Activated effector memory CD4-positive, alpha-beta T cell treated with anti-CD3 and anti-CD28 coated beads, Interleukin-2, amount 50 U/mL, for 16 hours (primary cell): ENCODE measurements around the gene RBMXL2.

ENCODE experiments used
- DNase-seq: peaks from one replicate; pipeline ENCODE4 v3.0.0-alpha.2; 2020

Gene RBMXL2

DNA sequence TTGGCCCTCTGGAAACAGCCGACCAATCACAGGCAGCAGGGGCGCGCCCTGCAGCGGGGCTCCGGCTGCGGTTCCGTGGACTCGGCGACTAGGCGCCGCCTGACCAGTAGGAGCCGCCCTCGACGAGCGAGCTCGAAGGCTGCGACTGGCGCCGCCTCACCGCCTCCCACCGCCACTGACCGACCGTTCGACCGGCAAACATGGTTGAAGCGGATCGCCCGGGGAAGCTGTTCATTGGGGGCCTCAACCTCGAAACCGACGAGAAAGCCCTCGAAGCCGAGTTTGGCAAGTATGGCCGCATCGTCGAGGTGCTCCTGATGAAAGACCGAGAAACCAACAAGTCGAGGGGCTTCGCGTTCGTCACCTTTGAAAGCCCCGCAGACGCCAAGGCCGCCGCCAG is at the start of gene RBMXL2:
Gene RBMXL2, plus strand, starts transcription at position 78 of the 400 bp plus-strand sequence. Its CDS starts 123 bp downstream, at position 201.
- DNase-seq = no peak

DNA sequence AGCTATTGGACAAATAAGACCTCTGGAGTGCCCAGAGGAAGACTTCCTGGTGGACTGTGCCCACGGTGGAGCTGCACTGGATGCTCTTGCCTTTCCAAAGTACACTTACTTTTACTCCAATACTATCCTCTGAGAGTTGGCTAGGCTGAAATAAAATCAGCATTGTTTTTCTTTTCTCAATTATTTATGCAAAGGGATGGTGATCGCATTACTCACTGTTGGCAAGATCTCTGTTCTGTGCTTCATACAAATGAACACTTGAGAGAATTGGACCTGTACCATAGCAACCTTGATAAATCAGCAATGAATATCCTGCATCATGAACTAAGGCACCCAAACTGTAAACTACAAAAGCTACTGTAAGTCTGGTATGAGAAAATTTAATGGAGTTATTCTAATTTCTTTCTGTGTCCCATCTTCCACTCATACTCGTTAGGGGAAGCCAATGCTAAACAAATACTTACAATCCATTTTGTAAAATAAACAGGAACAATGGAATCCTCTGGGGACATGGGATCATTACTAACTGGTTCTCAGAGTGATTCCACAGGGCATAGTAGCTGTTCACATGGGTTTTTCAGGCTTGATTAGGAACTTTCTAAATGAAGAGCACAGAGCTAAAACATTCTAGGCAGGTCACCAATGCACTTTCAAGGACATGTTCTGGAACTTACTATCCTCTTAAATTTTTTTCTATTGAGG is 42.2 kb upstream of the RBMXL2 start:
- no peak for DNase-seq

DNA sequence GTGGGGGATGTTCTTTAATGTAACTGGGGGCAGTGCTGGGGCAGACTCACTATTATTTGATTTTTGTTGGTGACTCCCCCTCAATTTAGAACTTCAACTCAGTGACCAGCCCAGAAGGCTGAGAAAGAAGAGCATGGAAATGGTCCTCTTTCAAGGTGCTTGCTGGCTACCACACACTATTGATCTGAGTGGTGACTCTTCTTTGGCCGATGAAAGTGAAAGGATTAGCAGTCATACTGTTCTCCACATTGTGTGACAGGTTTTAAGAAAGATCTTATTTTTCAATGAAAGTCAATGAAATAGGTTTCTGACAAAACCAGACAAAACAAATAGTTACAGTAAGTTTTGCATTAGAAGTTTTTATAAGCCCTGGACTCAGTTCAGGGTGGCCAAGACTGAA is 38.6 kb upstream of the RBMXL2 start:
- no peak for DNase-seq

- no peak for DNase-seq
These were observed 31.8 kb upstream of the RBMXL2 start for GRCh38 chr11:7056828-7057513.

DNA sequence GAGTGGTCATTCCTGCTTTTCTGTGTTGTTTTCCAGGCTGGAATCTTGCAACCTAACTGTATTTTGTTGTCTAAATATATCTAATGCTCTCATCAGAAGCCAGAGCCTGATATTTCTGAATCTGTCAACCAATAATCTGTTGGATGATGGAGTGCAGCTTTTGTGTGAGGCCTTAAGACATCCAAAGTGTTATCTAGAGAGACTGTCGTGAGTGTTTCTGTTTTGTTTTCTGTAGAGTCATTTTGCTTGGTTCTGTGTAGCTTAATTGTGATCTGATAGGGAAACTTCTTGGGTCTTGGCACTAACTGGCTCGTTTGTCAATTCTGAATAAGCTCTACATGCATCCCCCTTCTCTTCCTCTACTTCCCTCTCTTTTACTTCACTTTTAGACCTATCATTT is 31.2 kb upstream of the RBMXL2 start:
- DNase-seq = no peak

DNA sequence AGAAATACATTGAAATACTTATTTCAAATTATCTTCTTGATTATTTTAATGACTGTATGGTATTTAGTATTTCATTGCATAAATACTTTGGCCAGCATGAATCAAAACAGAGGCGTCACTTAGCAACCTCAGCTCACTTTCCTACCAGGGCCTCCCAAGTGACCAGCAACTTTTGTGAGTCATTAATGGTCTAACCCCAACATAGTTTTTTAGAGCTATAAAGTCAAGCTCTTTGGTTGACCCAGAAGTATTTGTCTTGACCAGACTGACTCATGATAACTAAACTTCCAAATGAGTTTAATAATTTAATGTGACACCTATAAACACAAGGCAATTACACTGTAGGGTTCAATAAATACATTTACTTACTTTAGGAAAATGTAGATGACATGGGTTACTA is 27.9 kb upstream of the RBMXL2 start:
- DNase-seq = no peak

DNA sequence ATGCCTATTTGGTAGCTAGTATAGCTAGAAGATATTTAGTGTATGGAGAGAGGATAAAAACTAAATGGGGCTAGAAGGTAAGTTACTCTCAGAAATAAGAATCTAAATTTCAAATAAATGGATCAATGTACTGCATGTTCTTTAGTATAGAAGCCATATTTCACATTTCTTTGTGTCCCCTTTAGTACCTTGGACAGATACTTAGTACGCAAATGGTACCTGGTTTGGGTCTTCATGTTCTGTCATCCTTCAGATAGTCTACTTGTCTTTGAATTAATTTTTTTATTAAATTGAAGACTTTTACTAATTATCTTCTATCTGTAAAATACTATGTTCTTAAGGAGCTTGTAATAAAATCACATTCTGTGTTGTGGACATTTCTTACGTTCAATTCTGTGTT is 26.3 kb upstream of the RBMXL2 start:
- no peak for DNase-seq

DNA sequence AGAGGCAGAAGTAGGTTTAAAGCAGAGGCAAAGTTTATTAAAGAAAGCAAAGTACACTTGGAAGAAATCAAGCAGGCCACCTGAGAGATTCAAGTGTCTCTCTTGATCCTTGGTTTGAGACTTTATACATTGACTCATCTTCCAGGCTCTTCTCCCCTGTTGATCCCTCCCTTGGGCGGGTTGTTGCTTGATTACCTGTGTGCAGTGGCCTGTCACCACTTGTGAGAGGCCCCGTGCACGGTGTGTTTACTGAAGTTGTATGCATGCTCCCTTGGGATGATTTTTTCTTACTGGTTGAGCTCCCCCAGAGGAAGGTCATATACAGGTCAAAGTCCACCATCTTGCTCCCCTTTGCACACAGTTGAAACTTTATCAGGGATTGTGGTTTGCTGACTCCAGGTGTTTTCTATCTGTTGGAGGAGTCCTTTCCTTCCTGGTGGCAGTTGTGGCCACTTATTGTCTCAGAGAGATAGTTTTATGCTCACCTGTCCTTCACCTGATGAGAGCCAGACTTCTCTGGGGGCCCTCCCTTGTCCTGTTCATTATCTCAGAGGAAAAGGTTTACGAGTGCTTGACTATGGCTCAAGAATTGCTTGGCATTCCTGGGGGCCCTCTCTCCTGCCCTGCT is 16.3 kb upstream of the RBMXL2 start:
- DNase-seq = no peak

GRCh38 chr11:7077101-7077500 is 11.7 kb upstream of the RBMXL2 start:
- no peak for DNase-seq

DNA sequence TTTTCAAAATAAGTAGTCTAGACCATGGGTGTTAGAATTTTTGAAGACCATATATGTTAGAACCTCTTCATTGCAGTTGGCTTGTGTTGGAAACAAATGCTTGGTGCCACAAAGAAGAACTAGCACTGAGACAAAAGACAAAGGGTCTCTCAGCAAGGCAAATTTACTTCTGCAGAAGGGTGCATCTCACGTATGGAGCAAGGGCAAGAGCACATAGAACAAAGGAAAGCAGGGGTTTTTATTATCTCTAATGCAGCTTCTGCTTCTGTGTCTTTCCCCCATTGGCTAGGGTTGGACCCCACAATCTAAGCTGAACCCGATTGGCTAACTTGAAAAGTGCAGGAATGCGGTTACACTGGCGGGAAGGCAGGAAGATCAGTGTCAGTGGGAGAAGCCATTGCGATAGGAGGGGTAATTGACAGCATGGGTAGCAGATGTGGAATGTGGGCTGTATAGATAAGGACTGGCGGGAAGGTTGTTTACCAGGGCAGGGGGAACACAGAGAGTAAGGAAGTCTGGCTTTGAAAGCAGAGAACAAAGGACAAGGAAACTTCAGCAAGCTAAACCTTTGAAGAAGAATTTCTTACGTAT is 9.2 kb upstream of the RBMXL2 start:
- DNase-seq = no peak

DNA sequence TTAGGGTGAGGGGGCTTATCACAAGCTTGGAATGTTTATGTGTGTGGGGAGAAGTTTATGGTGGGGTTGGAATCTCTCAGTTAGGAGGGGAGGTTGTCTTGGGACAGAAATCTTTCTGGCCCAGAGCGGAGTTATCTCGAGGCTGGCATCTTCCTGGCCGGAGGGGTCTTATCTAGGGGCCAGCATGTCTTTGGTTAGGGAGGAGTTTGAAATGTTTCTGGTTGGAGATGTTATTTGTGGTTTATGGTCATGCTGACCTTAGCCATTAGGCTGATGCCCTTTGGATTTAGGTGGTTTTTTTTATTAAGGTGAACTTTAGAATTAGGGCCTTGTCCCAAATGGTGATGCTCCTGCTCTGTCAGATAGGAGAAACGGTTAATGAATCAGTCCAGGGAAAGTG is 7.9 kb upstream of the RBMXL2 start:
- DNase-seq = no peak

- DNase-seq = no peak
These were observed 7.4 kb upstream of the RBMXL2 start for GRCh38 chr11:7081441-7081840.

DNA sequence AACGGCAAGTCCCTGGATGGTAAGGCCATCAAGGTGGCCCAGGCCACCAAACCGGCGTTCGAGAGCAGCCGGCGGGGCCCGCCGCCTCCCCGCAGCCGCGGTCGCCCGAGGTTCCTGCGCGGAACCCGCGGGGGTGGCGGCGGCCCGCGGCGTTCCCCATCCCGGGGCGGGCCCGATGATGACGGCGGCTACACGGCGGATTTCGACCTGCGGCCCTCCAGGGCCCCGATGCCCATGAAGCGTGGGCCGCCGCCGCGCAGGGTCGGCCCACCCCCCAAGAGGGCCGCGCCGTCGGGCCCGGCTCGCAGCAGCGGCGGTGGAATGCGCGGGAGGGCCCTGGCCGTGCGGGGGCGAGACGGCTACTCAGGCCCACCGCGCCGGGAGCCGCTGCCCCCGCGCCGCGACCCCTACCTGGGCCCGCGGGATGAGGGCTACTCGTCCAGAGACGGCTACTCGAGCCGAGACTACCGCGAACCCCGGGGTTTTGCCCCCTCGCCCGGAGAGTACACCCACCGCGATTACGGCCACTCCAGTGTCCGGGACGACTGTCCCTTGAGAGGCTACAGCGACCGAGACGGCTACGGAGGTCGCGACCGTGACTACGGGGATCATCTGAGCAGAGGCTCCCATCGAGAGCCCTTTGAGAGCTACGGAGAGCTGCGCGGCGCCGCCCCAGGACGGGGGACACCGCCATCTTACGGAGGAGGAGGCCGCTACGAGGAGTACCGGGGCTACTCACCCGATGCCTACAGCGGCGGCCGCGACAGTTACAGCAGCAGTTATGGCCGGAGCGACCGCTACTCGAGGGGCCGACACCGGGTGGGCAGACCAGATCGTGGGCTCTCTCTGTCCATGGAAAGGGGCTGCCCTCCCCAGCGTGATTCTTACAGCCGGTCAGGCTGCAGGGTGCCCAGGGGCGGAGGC is 792 bp downstream of the RBMXL2 start:
- DNase-seq = no peak

DNA sequence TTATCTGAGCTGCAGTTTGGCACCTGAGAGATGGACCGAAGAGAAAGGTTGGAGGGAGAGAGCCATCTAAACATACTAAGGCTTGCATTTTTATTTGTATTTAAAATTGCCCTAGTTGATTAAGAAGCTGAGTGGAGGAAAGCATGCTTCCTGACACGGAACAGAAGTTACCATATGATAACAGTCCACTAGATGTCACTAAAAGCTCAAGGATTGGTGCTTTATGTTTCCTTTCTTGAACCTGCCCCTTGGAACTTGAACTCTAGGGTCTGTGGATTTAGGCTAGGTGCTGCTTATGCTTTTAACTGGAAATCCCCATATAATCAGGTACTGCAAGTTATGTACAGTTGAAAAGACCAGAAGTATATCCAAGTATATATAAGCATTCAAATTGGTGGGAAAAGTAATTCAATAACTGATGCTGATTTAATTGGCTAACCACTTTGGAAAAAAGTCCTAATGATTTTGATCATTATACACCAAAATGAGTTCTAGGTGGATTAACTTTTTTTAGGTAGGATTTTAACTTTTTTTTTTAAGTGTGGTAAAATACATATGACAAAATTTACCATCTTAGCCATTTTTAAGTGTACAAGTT is 9.5 kb downstream of the RBMXL2 start:
- DNase-seq = no peak

DNA sequence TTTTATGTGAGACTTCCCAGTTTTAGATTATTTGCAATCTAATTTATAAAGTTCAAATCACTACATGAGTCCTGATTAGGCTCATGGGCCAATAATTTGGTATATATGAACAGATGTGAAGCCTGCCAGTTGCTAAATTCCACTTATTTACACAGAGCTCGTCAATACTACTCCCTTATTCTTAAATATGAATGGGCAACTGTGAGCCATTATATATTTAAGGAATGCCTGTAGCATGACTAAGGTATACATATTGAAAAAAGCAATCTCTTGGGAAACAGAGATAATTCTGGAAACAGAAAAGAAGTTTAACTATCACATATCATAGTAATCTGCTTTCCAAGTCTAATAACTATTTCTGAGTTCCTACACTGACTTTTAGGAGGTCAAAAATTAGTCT is 27.0 kb downstream of the RBMXL2 start:
- no peak for DNase-seq

GRCh38 chr11:7116370-7116769 is 27.6 kb downstream of the RBMXL2 start:
- no peak for DNase-seq

DNA sequence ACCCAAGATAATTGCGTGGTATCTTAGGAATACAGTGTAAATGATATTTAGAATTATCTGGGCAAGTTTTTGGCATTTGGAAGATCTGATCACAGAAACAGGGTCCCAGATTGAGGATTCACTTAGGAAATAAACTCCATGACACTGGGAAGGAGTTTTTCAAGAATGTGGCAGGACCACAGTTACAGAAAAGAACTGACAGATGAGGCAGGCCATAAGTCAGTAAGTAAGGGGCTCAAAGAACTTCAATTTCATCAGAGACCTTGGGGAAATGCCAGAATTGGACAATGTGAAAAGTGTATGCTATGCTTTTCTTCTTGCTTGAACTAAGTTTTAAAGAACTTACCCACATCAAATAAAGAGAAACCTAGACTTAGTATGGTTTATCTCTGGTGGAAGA is 49.3 kb downstream of the RBMXL2 start:
- DNase-seq = no peak
